HG03460 (cell line): ENCODE results near the gene MRPS23.

ENCODE experiments used
- ATAC-seq: cut with Tn5 transposase; IDR thresholded peaks from one replicate; pipeline ENCODE4 v1.9.1; 2021; ENCODE audit not compliant: unreplicated experiment

The MRPS23 gene

GRCh38 chr17:57879437-57880085 is 29.7 kb upstream of the MRPS23 start:
- no peak for ATAC-seq

GRCh38 chr17:57877803-57878377 is 28.0 kb upstream of the MRPS23 start:
- no peak for ATAC-seq

DNA sequence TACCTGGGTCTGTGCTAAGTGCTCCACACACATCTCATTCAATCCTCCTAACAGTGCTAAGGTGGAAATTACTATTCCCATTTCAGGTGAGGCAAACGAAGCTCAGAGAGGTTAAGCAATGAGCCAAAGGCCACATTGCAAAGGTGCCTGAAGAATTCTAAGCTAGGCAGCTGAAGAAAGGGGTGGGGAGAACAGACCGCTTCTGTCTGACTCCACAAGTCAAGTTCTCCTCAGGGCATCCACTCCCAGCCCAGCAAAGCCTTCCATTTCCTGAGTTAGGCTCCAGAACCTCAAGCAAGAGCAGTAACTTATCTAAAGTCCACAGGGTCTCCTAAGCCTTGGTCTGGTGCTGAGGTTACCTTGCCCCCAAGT is 27.0 kb upstream of the MRPS23 start:
- no peak for ATAC-seq

GRCh38 chr17:57876023-57876865 is 26.4 kb upstream of the MRPS23 start:
- ATAC-seq = no peak

DNA sequence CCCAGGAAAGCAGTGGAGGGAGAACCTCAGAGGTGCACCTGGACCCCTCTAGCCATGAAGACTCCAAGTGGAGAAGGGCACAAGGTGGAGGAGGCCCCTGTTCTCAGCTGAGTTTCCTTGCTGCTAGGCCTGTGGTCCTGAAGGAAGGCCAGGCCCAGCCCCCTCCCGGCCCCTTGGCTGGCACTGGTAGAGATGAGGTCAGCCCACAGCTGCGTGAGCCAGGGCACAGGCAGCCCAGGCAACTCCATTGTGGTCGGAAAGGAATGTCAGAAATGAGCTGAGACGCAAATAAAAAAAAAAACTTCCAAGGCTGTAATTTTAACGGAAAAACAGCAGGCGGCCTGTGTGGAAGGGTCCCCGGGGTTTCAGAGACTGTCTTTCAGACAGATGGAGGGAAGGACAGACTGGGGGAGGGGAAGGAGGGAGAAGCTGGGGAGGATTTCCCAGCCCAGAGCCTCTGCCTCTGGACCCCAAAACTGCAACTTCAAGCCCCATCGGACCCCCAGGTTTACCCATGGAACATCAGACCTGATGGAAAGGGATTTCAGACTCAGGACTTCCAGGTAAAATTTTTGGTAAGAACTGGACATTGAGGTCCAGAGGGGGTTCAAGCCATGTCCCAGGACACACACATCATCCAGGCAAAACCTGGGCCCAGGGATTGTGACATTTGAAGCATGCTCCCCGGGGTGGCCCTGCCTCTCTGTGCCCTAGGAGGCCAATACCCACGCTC is 25.6 kb upstream of the MRPS23 start:
- ATAC-seq = no peak

DNA sequence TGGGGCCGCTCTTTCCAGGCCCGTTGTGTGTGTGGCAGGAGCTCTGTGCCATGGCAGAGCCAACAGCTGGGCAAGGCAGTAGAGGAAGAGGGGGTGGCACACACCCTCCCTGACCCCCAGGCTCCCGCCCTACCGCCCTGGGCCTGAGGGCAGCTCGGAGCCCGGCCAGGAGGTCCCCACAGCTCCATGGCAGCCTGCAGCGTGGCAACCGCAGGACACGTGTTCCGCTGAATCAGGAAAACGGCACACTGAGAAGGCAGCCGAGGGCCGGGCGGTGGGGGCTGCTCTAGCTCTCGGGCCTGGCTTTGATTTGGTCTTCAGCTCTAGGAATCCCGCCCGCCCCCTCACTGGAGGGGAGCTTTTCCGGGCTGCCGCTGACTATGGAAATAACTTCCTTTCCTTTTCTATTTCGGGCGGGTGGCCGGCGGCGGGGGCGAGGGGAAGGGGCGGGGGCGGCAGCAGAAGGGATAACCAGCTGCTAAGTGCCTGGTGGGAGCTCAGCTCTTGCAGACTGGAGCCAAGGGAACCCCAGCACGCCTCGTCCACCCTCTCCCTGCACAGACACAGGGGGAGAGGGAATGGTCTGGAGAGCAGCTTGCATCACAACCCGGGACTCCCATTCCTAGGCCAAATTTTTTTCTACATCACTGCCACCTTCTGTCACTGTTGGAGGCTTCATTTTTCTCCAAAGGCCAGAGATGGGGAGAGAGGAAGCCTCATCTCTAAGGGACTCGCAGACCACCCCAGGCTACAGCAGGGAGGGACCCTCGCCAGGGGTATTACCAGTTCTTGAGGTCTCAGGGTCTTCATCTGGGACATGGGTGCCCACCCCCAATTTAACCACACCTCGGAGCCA is 24.8 kb upstream of the MRPS23 start:
- no peak for ATAC-seq

DNA sequence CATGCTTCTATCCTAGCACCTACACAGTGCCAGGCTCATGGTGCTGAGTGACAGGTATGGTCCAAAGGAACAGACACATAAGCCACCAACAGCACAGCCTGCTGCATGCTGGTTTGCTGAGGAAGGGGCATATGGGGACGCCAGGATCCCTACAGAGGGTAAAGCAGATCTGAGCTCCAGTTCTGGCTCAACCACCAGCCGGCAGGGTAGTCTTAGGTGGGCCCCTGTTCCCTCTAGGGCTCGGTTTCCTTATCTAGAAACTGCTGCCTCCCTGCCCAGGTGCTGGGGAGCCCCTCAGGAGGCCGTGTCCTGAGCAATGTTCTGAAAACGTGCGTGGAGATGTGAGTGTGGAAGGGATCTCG is 24.2 kb upstream of the MRPS23 start:
- ATAC-seq = no peak

DNA sequence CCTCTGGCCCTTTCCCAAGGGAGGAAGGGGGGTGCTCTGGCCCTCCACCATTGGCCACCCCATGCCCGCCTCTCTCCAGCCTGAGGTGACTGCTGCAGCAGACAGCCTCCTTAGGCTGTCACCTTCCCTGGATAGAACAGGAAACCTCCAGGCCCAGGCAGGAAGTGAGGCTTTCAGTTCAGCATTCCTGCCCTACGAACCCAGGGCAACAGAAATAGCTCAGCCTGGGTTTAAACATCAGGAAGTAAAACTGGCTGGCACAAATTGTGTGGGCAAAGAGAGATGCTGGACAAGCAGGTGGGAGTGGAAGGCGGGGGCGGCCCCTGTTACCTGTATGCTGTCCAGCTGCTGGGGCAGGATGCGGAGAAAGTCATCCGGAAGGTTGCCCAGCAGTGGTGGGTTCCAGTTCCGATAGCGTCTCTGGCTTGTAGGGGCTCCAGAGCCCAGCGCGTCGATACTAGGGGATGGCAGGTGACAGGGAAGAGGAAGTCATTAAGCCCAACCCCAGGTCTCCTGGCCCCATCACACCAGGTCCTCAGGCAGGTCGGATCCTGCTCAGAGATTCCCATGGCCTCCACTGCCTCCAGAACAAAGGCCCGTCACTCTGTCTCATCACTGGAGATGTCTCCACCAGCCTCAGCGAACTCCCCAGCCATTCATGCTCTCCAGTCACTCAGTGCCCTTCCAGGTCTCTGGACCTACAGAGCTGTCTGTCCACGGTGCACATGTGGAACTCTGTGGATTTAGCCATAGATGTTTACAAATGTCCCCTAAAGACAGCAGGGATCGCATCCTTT is 23.6 kb upstream of the MRPS23 start:
- ATAC-seq = no peak

- ATAC-seq = no peak
Observed at GRCh38 chr17:57872536-57872935, 22.7 kb upstream of the MRPS23 start.

- ATAC-seq = no peak
Observed at GRCh38 chr17:57871863-57872262, 22.0 kb upstream of the MRPS23 start.

GRCh38 chr17:57871155-57871554 is 21.3 kb upstream of the MRPS23 start:
- no peak for ATAC-seq

- ATAC-seq = no peak
Observed at GRCh38 chr17:57870283-57870635, 20.4 kb upstream of the MRPS23 start.

DNA sequence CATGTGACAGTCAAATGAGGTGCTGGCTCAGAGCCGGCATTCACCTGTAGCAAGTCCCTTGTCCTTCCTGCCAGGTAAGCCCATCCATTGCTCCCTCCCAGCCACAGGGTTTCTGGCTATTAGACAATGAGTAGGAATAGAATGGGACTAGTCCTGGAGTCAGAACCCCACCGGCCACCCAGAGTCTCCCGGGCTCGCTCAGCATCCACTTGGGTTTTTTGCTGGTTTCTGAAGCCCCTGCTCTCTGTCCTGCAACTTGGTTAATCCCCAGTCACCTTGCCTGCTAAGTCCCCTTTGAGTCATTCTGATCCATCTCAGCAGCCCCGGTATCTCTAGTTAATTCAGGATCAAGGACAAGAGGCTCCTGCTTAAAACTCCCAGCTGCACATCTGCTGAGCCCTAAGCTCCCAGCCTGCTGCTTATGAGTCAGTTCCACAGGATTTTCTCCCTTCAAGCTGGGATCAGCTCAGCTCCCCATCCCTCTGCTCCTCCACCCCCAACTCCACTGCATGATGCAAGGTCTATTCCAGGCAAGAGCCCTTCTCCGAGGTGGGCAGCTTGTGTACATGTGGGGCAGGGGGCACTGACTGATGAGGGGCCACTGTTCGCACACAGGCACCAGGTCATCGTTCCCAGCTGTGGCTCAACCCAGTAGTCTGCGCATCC is 19.9 kb upstream of the MRPS23 start:
- no peak for ATAC-seq

GRCh38 chr17:57868910-57869616 is 19.2 kb upstream of the MRPS23 start:
- no peak for ATAC-seq

DNA sequence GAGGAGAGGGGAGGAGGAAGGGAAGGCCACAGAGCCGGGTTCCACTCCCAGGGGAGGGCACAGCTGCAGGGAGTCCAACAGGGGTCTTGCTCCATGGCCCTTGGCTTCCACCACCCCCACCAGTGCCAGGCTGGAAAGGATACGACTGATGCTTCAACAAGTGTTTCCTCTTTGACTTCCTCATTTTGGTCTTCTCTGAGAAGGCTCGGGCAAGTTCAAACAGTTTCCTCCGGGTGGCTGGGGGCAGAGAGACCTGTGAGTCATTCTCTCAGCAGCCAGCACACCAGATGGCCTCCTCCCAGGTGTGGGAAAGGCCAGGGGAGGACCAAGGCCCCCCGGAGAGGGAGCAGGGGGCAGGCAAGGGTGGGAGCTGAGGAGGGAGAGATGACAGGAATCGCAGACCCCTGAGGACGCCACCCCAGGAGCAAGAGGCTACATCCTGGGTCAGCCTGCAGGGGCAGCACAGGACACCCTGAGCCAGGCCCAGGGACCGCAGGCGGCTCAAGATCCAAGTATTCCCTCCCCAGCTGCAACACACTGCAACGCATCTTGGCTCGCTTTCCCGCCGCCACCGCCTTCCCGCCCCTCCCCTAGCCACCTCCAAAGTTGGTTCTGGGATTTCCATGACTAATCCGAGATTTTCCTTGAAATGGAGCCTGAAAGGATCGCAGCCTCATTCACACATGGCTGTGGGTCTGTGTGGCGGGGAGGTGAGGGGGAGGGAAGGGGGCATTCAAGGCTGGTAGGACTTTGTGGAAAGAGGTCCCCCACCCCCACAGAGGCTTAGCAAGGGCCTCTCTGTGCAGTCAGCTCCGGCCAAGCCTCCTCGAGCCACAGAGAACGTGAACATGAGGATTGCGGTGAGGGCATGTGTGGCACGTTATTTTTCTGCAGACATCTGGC is 18.4 kb upstream of the MRPS23 start:
- peak; percentile 81 for ATAC-seq

DNA sequence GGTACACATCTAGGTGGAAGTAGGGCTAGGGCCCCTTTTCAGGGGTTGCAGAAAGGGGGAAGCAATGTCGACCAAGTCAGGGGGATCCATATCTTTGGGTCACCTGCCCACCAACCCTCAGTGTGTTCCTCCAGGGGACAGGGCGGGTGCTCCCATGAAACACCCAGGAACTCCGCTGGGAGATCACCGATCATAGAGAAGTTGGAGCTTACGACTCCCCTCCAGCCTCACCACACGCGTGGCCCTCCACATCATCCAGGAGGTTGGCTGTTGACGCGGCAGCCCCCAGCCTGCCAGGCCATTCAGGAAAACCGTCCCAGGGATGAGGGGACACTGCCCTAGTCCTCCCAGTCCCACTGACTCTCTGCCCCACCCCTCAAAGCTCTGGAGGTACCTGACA is 17.3 kb upstream of the MRPS23 start:
- ATAC-seq = no peak

DNA sequence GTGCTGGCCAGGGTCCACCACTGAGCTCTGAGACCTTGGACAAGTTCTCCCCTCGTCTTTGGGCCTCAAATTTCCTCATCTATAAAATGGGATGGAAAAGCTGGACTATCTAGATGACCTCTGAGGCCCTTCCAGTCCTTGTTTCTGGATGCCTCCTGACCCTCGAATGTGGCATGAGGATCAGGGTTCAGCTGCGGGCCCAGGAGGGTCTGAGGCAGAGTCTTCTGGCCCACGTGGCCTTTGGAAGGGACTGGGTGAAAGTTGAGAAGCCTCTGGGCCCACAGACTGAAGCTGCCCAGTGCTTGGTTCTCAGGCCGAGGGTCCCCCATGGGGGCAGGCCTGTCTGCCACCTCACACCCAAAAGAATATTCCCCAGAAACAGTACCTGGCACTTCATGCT is 16.9 kb upstream of the MRPS23 start:
- ATAC-seq = no peak

GRCh38 chr17:57866319-57866718 is 16.5 kb upstream of the MRPS23 start:
- no peak for ATAC-seq
